MM.1S (cell line): ENCODE data around the gene CA10.

Source experiments
- DNase-seq: peaks from one replicate; pipeline ENCODE4 v3.0.0-alpha.2; 2015
- H2AFZ ChIP-seq: fragments of 300-600 bp; sonication (generic); 2 replicates; pipeline ENCODE4 v1.6.0; 2016; ENCODE audit warnings: antibody characterized with exemption, low read length
- H3F3A ChIP-seq: fragments of 300-600 bp; sonication (generic); 2 replicates; pipeline ENCODE4 v1.6.1; 2016; ENCODE audit warnings: mild to moderate bottlenecking, antibody characterized with exemption, low read length, moderate library complexity, mixed read lengths; ENCODE audit not compliant: insufficient read depth
- H3K27ac ChIP-seq: fragments of 300-600 bp; sonication (generic); 2 replicates; pipeline ENCODE4 v1.5.1; 2016; ENCODE audit warnings: mild to moderate bottlenecking, low read length
- H3K27me3 ChIP-seq: fragments of 300-600 bp; sonication (generic); replicated peaks from 2 replicates; pipeline ENCODE4 v1.6.0; 2016; ENCODE audit warnings: low read length; ENCODE audit not compliant: insufficient read depth
- H3K36me3 ChIP-seq: fragments of 300-600 bp; sonication (generic); replicated peaks from 2 replicates; pipeline ENCODE4 v1.6.1; 2016; ENCODE audit warnings: mild to moderate bottlenecking, low read length, mixed read lengths; ENCODE audit not compliant: insufficient read depth
- H3K4me1 ChIP-seq: fragments of 300-600 bp; sonication (generic); 2 replicates; pipeline ENCODE4 v1.6.1; 2016; ENCODE audit warnings: low read length, mixed read lengths
- H3K4me2 ChIP-seq: fragments of 300-600 bp; sonication (generic); 2 replicates; pipeline ENCODE4 v1.6.0; 2016; ENCODE audit warnings: low read depth, low read length
- H3K4me3 ChIP-seq: fragments of 300-600 bp; sonication (generic); 2 replicates; pipeline ENCODE4 v1.5.1; 2016; ENCODE audit warnings: low read length, mixed read lengths
- H3K79me2 ChIP-seq: fragments of 300-600 bp; sonication (generic); 2 replicates; pipeline ENCODE4 v1.6.1; 2016; ENCODE audit warnings: mixed run types, low read length, mixed read lengths
- H3K9ac ChIP-seq: fragments of 300-600 bp; sonication (generic); 2 replicates; pipeline ENCODE4 v1.6.1; 2016; ENCODE audit warnings: low read length, mixed read lengths
- H3K9me2 ChIP-seq: fragments of 300-600 bp; sonication (generic); replicated peaks from 2 replicates; pipeline ENCODE4 v1.6.1; 2016; ENCODE audit warnings: mild to moderate bottlenecking, low read length, mixed read lengths; ENCODE audit not compliant: insufficient read depth
- H3K9me3 ChIP-seq: fragments of 300-600 bp; sonication (generic); replicated peaks from 2 replicates; pipeline ENCODE4 v1.6.1; 2016; ENCODE audit warnings: mild to moderate bottlenecking, low read length, mixed read lengths; ENCODE audit not compliant: insufficient read depth
- H4K20me1 ChIP-seq: fragments of 300-600 bp; sonication (generic); 2 replicates; pipeline ENCODE4 v1.6.1; 2016; ENCODE audit warnings: mild to moderate bottlenecking, low read length, moderate library complexity, mixed read lengths; ENCODE audit not compliant: insufficient read depth
- EZH2 ChIP-seq: fragments of 300-600 bp; sonication (generic); optimal IDR thresholded peaks from 2 replicates; pipeline ENCODE3; 2017; ENCODE audit warnings: low read depth, mild to moderate bottlenecking, antibody characterized with exemption, low read length, mixed read lengths
- EZH2phosphoT487 ChIP-seq: fragments of 300-600 bp; sonication (generic); IDR thresholded peaks from 2 replicates; pipeline ENCODE4 v1.6.1; 2018; ENCODE audit warnings: antibody characterized with exemption, low read length
- TF ChIP-seq, protein P1 (sequence below): fragments of 300-600 bp; sonication (generic); IDR thresholded peaks from 2 replicates; pipeline ENCODE4 v1.5.1; 2016; ENCODE audit warnings: antibody characterized with exemption, low read length, mixed read lengths

CA10 gene

DNA sequence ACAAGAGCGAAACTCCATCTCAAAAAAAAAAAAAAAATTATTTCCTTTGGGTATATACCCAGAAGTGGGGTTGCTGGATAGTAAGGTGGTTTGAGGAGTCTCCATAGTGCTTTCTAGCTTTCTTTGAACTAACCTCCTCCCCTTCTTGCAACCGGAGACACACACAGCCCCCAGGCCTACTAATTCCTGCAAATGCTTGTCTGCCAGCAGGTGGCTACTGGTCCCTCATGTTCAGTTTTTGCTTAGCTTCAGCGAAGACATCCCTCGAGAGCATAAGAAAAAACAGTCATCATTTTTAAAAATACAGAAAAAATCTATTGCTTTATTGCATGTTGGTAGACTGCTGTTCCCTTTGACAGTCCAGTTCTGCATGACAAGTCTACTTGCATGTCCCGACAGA, 459.2 kb downstream of the CA10 start:
- DNase-seq, result no peak
- Histone ChIP-seq H2AFZ (no peak overlapping the region), H3K27ac (no peak overlapping the region), H3K9ac (no peak overlapping the region), H3K4me3 (no peak overlapping the region), H3K27me3 (no peaks in the 10 kb centered on the region), H3K36me3 (no peaks in the 10 kb centered on the region), H3K4me2 (no peak overlapping the region), H3K9me2 (no peaks in the 10 kb centered on the region), H3K4me1 (no peaks in the 10 kb centered on the region), H4K20me1 (no peaks in the 10 kb centered on the region), H3K9me3 (no peaks in the 10 kb centered on the region), H3K79me2 (no peaks in the 10 kb centered on the region), H3F3A (no peaks in the 10 kb centered on the region)
- TF ChIP-seq EZH2phosphoT487 (no peak), EZH2 (no peak)
- TF ChIP-seq, protein P1, sequence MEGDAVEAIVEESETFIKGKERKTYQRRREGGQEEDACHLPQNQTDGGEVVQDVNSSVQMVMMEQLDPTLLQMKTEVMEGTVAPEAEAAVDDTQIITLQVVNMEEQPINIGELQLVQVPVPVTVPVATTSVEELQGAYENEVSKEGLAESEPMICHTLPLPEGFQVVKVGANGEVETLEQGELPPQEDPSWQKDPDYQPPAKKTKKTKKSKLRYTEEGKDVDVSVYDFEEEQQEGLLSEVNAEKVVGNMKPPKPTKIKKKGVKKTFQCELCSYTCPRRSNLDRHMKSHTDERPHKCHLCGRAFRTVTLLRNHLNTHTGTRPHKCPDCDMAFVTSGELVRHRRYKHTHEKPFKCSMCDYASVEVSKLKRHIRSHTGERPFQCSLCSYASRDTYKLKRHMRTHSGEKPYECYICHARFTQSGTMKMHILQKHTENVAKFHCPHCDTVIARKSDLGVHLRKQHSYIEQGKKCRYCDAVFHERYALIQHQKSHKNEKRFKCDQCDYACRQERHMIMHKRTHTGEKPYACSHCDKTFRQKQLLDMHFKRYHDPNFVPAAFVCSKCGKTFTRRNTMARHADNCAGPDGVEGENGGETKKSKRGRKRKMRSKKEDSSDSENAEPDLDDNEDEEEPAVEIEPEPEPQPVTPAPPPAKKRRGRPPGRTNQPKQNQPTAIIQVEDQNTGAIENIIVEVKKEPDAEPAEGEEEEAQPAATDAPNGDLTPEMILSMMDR, result no peak

DNA sequence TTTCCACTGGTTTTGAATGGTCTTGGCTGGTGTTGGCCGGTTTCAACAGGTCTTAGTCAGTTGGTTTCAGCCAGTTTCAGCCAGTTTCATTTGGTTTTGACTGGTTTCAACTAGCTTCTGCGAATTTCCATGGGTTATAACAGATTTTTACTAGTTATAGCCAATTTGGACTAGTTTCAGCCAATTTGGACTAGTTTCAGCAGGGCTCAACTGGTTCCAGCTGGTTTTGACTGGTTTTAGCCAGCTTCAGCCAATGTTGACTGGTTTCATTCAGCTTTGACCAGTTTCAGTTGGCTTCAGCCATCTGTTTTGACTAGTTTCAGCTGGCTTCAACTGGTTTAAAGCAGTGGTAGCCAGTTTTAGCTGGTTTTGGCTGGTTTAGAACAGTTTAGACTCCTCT, 465.6 kb downstream of the CA10 start:
- Histone ChIP-seq H3K4me2 (no peak overlapping the region), H2AFZ (no peak overlapping the region), H3F3A (no peaks in the 10 kb centered on the region), H3K4me1 (0 out of 2 replicates have a peak, but pooled peaks cover 3% of the 10 kb centered on the region), H3K9me3 (no peaks in the 10 kb centered on the region), H4K20me1 (no peaks in the 10 kb centered on the region), H3K27ac (peak overlapping the region; percentile 17; the same call in 1 of the 2 replicates), H3K27me3 (no peaks in the 10 kb centered on the region), H3K36me3 (no peaks in the 10 kb centered on the region), H3K4me3 (no peak overlapping the region), H3K9ac (no peak overlapping the region), H3K79me2 (no peaks in the 10 kb centered on the region), H3K9me2 (no peaks in the 10 kb centered on the region)
- no peak for DNase-seq
- TF ChIP-seq EZH2 (no peak), EZH2phosphoT487 (no peak)
- TF ChIP-seq, protein P1, result no peak

DNA sequence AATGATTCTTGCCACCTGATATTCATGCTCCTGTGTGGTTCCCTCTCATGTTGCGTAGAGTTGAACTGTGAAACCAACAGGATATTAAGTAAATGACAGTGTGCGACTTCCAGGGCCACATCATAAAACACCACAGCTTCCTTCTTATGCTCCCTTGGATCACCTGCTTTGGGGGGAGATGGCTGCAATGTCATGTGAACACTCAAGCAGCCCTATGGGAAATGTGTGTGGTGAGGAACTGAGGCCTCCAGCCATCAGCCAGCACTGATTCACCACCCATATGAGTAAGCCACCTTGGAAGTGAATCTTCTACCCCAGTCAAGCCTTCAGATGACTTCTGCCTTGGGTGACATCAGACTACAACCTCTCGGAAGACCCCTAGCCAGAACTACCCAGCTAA, 470.6 kb downstream of the CA10 start:
- no peaks in the 10 kb centered on the region for H3K36me3 ChIP-seq
- H3F3A ChIP-seq, result no peaks in the 10 kb centered on the region
- H3K4me3 ChIP-seq, result no peak overlapping the region
- H3K9me2 ChIP-seq, result no peaks in the 10 kb centered on the region
- H3K4me1 ChIP-seq, result peaks cover 4% of the 10 kb centered on the region
- no peaks in the 10 kb centered on the region for H4K20me1 ChIP-seq
- no peak overlapping the region for H3K4me2 ChIP-seq
- H3K79me2 ChIP-seq, result no peaks in the 10 kb centered on the region
- TF ChIP-seq EZH2 (no peak), EZH2phosphoT487 (no peak)
- TF ChIP-seq, protein P1, result no peak
- no peak overlapping the region for H2AFZ ChIP-seq
- no peaks in the 10 kb centered on the region for H3K27me3 ChIP-seq
- no peak overlapping the region for H3K9ac ChIP-seq
- no peak overlapping the region for H3K27ac ChIP-seq
- no peak for DNase-seq
- no peaks in the 10 kb centered on the region for H3K9me3 ChIP-seq
